ENCODE measurements around the gene DUS1L.

DNA sequence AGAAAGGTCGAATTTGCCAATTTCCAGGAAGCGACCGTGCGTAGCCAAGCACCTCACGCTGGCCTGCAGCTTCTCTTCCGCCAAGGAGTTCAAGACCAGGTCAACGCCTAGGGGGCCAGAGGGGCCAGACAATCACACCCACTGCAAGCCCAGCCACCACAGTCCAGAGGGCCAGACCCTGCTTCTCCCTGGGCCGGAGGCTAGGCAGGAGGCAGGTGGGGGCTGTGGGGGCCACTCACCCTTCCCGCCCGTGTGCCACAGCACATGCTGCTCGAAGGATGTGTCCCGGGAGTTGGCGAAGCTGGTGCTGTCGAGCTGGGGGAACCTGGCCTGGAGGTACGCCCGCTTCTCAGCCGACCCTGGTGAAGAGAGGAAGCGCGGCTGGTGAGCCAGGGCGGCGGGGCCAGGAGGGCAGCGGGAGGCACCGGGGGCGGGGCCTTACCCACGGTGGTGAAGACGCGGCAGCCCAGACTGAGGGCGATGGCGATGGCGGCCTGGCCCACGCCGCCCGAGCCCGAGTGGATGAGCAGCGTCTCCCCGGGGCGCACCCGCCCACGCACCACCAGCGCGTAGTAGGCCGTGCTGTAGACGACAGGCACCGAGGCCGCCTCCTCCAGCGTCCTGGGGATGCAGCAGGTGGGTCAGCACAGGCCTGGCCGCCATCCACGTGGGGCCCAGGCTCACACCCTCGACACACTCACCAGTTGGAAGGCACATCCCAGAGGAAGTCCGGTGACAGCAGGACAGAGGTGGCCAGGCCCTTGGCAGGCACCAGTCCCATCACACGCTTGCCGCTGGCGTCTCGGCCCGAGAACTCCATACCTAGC is 18.1 kb upstream of the DUS1L start:
- TF ChIP-seq, protein P1, sequence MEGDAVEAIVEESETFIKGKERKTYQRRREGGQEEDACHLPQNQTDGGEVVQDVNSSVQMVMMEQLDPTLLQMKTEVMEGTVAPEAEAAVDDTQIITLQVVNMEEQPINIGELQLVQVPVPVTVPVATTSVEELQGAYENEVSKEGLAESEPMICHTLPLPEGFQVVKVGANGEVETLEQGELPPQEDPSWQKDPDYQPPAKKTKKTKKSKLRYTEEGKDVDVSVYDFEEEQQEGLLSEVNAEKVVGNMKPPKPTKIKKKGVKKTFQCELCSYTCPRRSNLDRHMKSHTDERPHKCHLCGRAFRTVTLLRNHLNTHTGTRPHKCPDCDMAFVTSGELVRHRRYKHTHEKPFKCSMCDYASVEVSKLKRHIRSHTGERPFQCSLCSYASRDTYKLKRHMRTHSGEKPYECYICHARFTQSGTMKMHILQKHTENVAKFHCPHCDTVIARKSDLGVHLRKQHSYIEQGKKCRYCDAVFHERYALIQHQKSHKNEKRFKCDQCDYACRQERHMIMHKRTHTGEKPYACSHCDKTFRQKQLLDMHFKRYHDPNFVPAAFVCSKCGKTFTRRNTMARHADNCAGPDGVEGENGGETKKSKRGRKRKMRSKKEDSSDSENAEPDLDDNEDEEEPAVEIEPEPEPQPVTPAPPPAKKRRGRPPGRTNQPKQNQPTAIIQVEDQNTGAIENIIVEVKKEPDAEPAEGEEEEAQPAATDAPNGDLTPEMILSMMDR (IDR thresholded peaks at IDR 0.05; ENCODE audit: low read depth, low read length): no peak
- TF ChIP-seq POLR2A (IDR thresholded peaks at IDR 0.05; ENCODE audit: extremely low read depth, insufficient read length) (peak; percentile 9), MYC (IDR thresholded peaks at IDR 0.05; ENCODE audit: low read depth, low read length) (no peak)
